ENCODE results near the gene SERPINA10. TPM values are rescaled to one million over a fixed set of nuclear protein-coding genes. Genes with fewer than 3 reads are reported as not detected.

SERPINA10 gene
- total RNA-seq, 2 donors from 2014 or later: not detected

DNA sequence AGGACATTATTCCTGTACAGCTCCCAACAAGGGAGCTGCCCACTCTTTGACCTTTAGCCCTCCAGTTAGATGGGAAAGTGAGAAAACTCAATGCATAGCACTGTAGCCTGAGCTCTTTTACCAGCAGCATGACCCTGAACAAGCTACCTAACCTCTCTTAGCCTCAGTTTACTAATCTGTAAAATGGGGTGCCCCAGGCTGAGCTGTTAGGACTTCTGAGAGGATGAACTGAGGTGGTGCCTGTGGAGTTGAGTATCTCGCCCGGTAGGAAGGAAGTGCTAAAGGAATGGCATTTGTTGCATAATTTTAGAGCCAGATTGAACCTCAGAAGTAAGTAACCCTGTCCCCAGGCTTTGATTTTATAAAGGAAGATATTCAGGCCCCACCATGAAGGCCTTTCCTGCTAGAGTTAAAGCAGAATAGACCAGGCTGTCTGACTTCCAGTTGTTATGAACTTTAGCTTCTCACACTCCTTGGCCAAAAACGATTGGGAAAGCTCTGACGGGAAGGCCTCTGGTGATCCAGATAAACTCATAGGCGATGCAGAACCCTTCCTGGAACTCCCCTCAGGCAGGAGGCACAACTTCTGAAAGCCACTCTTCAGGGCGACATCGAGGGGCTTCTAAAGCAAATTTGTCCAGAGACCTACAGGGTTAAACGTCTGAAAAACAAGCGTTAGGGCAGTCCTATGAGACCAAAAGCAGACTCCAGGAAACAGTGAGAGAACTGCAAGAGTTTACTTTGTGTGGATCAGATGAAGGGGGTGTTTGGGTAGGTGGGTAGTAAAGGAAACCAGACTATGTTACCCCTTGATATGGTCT, 2.5 kb upstream of the SERPINA10 start:
- Histone ChIP-seq H3K27me3 (ENCODE audit: control insufficient read depth, insufficient read depth, low read length, poor library complexity, severe bottlenecking) (no peaks in the 10 kb centered on the region), H3K4me3 (ENCODE audit: low read length) (no peak overlapping the region), H3K9me3 (ENCODE audit: control insufficient read depth, low read length) (no peaks in the 10 kb centered on the region), H3K36me3 (ENCODE audit: control insufficient read depth, insufficient read depth, low read length) (no peaks in the 10 kb centered on the region), H3K4me1 (ENCODE audit: control insufficient read depth, insufficient read depth, low read length) (no peaks in the 10 kb centered on the region), H3K9ac (ENCODE audit: extremely low read depth, low read length, poor library complexity, severe bottlenecking) (no peak overlapping the region), H3K27ac (ENCODE audit: low read depth, low read length) (no peak overlapping the region)
- Mint-ChIP-seq H3K4me1 (peaks cover 11% of the 10 kb centered on the region), H3K27me3 (ENCODE audit: insufficient read depth) (peaks cover 3% of the 10 kb centered on the region), H3K4me3 (no peak overlapping the region), H3K36me3 (ENCODE audit: low read depth) (no peaks in the 10 kb centered on the region), H3K27ac (no peak overlapping the region), H3K9me3 (no peaks in the 10 kb centered on the region)
- 86 to 93% methylated on average over 9 of the region's 9 CpGs for WGBS, 2 experiments (ENCODE audit: insufficient coverage in 1 of 2, insufficient read length in 1 of 2)
- TF ChIP-seq, protein P1, sequence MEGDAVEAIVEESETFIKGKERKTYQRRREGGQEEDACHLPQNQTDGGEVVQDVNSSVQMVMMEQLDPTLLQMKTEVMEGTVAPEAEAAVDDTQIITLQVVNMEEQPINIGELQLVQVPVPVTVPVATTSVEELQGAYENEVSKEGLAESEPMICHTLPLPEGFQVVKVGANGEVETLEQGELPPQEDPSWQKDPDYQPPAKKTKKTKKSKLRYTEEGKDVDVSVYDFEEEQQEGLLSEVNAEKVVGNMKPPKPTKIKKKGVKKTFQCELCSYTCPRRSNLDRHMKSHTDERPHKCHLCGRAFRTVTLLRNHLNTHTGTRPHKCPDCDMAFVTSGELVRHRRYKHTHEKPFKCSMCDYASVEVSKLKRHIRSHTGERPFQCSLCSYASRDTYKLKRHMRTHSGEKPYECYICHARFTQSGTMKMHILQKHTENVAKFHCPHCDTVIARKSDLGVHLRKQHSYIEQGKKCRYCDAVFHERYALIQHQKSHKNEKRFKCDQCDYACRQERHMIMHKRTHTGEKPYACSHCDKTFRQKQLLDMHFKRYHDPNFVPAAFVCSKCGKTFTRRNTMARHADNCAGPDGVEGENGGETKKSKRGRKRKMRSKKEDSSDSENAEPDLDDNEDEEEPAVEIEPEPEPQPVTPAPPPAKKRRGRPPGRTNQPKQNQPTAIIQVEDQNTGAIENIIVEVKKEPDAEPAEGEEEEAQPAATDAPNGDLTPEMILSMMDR (conservative IDR thresholded peaks at IDR 0.05): no peak
- no peak for DNase-seq

DNA sequence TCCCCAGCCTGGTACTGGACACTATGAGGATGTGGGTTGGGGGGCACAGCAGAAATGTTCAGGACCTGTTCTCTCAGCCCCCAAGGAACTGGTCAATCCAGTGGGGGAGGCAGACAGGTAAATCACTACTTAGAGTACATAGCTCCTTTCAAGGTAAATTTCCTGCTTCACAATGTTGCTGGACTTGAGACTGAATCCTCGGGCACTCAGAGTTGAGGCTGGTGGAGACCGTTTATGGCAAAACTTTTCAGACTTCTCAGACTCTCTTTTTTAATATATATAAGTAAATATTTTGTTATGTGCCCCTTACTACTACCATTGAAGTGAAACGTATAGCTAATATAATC, 483 bp upstream of the SERPINA10 start:
- H3K4me3 ChIP-seq (ENCODE audit: low read length): no peak overlapping the region
- H3K36me3 ChIP-seq (ENCODE audit: control insufficient read depth, insufficient read depth, low read length): no peaks in the 10 kb centered on the region
- H3K4me3 Mint-ChIP-seq: no peak overlapping the region
- peaks cover 3% of the 10 kb centered on the region for H3K27me3 Mint-ChIP-seq (ENCODE audit: insufficient read depth)
- no peak overlapping the region for H3K27ac ChIP-seq (ENCODE audit: low read depth, low read length)
- DNase-seq: no peak
- H3K4me1 ChIP-seq (ENCODE audit: control insufficient read depth, insufficient read depth, low read length): no peaks in the 10 kb centered on the region
- no peak overlapping the region for H3K27ac Mint-ChIP-seq
- H3K36me3 Mint-ChIP-seq (ENCODE audit: low read depth): no peaks in the 10 kb centered on the region
- no peaks in the 10 kb centered on the region for H3K27me3 ChIP-seq (ENCODE audit: control insufficient read depth, insufficient read depth, low read length, poor library complexity, severe bottlenecking)
- H3K9me3 Mint-ChIP-seq: no peaks in the 10 kb centered on the region
- no peak overlapping the region for H3K9ac ChIP-seq (ENCODE audit: extremely low read depth, low read length, poor library complexity, severe bottlenecking)
- WGBS, 2 experiments (ENCODE audit: insufficient coverage in 1 of 2, insufficient read length in 1 of 2): 75% methylated on average over 2 of the region's 3 CpGs; no CpG with 5 or more reads in 1 of the 2 experiments
- H3K9me3 ChIP-seq (ENCODE audit: control insufficient read depth, low read length): no peaks in the 10 kb centered on the region
- H3K4me1 Mint-ChIP-seq: peaks cover 8% of the 10 kb centered on the region
- TF ChIP-seq, protein P1 (conservative IDR thresholded peaks at IDR 0.05): no peak

DNA sequence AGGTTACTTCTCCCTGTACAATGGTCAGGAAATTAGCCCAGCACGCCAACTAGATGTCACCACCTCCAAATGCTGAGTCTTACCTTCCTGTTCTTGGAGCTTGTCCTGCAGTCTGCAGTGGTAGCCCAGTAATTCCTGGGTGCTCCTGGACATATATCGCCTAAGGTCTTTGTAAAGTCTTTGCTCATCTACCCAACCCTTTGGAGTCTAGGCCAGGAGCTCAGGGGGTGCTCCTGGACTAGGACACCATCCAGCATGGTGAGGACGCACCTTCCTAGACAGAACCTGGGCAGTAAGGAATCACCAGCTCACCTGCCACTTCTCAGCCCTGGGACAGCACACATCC, 569 bp downstream of the SERPINA10 start:
- H3K36me3 ChIP-seq (ENCODE audit: control insufficient read depth, insufficient read depth, low read length): no peaks in the 10 kb centered on the region
- WGBS, 2 experiments (ENCODE audit: insufficient coverage in 1 of 2, insufficient read length in 1 of 2): 91 to 95% methylated on average over 2 to 3 of the region's 3 CpGs
- H3K4me1 ChIP-seq (ENCODE audit: control insufficient read depth, insufficient read depth, low read length): no peaks in the 10 kb centered on the region
- no peaks in the 10 kb centered on the region for H3K36me3 Mint-ChIP-seq (ENCODE audit: low read depth)
- H3K9me3 ChIP-seq (ENCODE audit: control insufficient read depth, low read length): no peaks in the 10 kb centered on the region
- no peaks in the 10 kb centered on the region for H3K9me3 Mint-ChIP-seq
- peaks cover 7% of the 10 kb centered on the region for H3K4me1 Mint-ChIP-seq
- H3K27me3 Mint-ChIP-seq (ENCODE audit: insufficient read depth): no peaks in the 10 kb centered on the region
- no peak for DNase-seq
- H3K27ac Mint-ChIP-seq: no peak overlapping the region
- H3K27me3 ChIP-seq (ENCODE audit: control insufficient read depth, insufficient read depth, low read length, poor library complexity, severe bottlenecking): no peaks in the 10 kb centered on the region
- no peak overlapping the region for H3K4me3 Mint-ChIP-seq
- TF ChIP-seq, protein P1 (conservative IDR thresholded peaks at IDR 0.05): no peak
- H3K4me3 ChIP-seq (ENCODE audit: low read length): no peak overlapping the region
- no peak overlapping the region for H3K9ac ChIP-seq (ENCODE audit: extremely low read depth, low read length, poor library complexity, severe bottlenecking)
- no peak overlapping the region for H3K27ac ChIP-seq (ENCODE audit: low read depth, low read length)
